Activated B cell treated with CpG ODN at 0.5 μM for 24 hours (primary cell): ENCODE results near the gene JPH3. TPM values are rescaled to one million over a fixed set of nuclear protein-coding genes. Genes with fewer than 3 reads are reported as not detected.

Source experiments
- ATAC-seq: fragments of 200-7000 bp; cut with Tn5 transposase; one replicate; pipeline ENCODE4 v1.10.0; 2021; ENCODE audit warnings: low read depth, mild to moderate bottlenecking, moderate library complexity
- CTCF ChIA-PET: fragments of 350-600 bp; sonication (Branson Sonifier 250); formaldehyde crosslinking; loops from one replicate; lab custom pipeline; 2021; ENCODE audit warnings: antibody characterized with exemption; lab: Charles Lee
- POLR2A ChIA-PET: fragments of 350-600 bp; sonication (Branson Sonifier 250); formaldehyde crosslinking; loops from one replicate; lab custom pipeline; 2021; ENCODE audit warnings: antibody characterized with exemption; lab: Charles Lee
- DNase-seq: peaks from one replicate; pipeline ENCODE4 v3.0.0; 2022
- H3K27ac Mint-ChIP-seq: one replicate; pipeline ENCODE4 v1.8.0; 2020; ENCODE audit warnings: mixed read lengths
- H3K27me3 Mint-ChIP-seq: one replicate; pipeline ENCODE4 v1.8.0; 2021; ENCODE audit warnings: mixed read lengths
- H3K36me3 Mint-ChIP-seq: one replicate; pipeline ENCODE4 v1.8.0; 2021; ENCODE audit warnings: low read depth, mixed read lengths
- H3K4me1 Mint-ChIP-seq: one replicate; pipeline ENCODE4 v1.8.0; 2021; ENCODE audit warnings: mixed read lengths
- H3K4me3 Mint-ChIP-seq: one replicate; pipeline ENCODE4 v1.8.0; 2020; ENCODE audit warnings: mild to moderate bottlenecking, mixed read lengths
- H3K9me3 Mint-ChIP-seq: one replicate; pipeline ENCODE4 v1.8.0; 2020; ENCODE audit warnings: mixed read lengths
- CTCF ChIP-seq: fragments of 200-600 bp; IDR thresholded peaks from one replicate; pipeline ENCODE4 v1.8.0; 2022; ENCODE audit warnings: antibody characterized with exemption, mild to moderate bottlenecking
- intact Hi-C: fragments of 100-400 bp; cut with micrococcal nuclease; formaldehyde crosslinking; loops from one replicate; pipeline ENCODE4 v1.15.1; 2024
- total RNA-seq: library from RNA; stranded (reverse); gene quantifications from 2 replicates; pipeline ENCODE4 v1.2.3, GENCODE V29; 2022

Gene JPH3
- total RNA-seq, 1 donor from 2014 or later: not detected

GRCh38 chr16:87681981-87682570 lies 79.8 kb downstream of the JPH3 start:
- Mint-ChIP-seq H3K27me3 (peaks cover 4% of the 10 kb centered on the region), H3K4me1 (peaks cover 5% of the 10 kb centered on the region), H3K9me3 (no peaks in the 10 kb centered on the region), H3K36me3 (no peaks in the 10 kb centered on the region), H3K4me3 (no peak overlapping the region), H3K27ac (no peak overlapping the region)
- peak; percentile 56 for ATAC-seq
- POLR2A ChIA-PET: no interaction called here
- no peak for DNase-seq
- intact Hi-C loops: no loop called here
- CTCF ChIA-PET: no interaction called here
- no peak for TF ChIP-seq CTCF

- no peak for DNase-seq
- Mint-ChIP-seq H3K4me1 (peaks cover 5% of the 10 kb centered on the region), H3K27ac (no peak overlapping the region), H3K9me3 (no peaks in the 10 kb centered on the region), H3K36me3 (no peaks in the 10 kb centered on the region), H3K27me3 (peaks cover 4% of the 10 kb centered on the region), H3K4me3 (no peak overlapping the region)
- TF ChIP-seq CTCF: no peak
- ChIA-PET CTCF (no interaction called here), POLR2A (no interaction called here)
- intact Hi-C loops: no loop called here
- ATAC-seq: no peak
These were observed 80.6 kb downstream of the JPH3 start for GRCh38 chr16:87682852-87683399.

GRCh38 chr16:87684106-87684677 lies 81.9 kb downstream of the JPH3 start:
- H3K4me3 Mint-ChIP-seq: no peak overlapping the region
- intact Hi-C loops: no loop called here
- DNase-seq: no peak
- ATAC-seq: no peak
- H3K9me3 Mint-ChIP-seq: no peaks in the 10 kb centered on the region
- no peak for TF ChIP-seq CTCF
- ChIA-PET CTCF (no interaction called here), POLR2A (no interaction called here)
- no peaks in the 10 kb centered on the region for H3K36me3 Mint-ChIP-seq
- H3K4me1 Mint-ChIP-seq: peaks cover 5% of the 10 kb centered on the region
- peaks cover 2% of the 10 kb centered on the region for H3K27me3 Mint-ChIP-seq
- H3K27ac Mint-ChIP-seq: no peak overlapping the region

GRCh38 chr16:87684711-87685404 lies 82.5 kb downstream of the JPH3 start:
- DNase-seq (no peak), ATAC-seq (no peak)
- H3K27me3 Mint-ChIP-seq: peaks cover 2% of the 10 kb centered on the region
- CTCF ChIA-PET: no interaction called here
- POLR2A ChIA-PET: no interaction called here
- intact Hi-C loops: no loop called here
- H3K27ac Mint-ChIP-seq: no peak overlapping the region
- no peak for TF ChIP-seq CTCF
- H3K9me3 Mint-ChIP-seq: no peaks in the 10 kb centered on the region
- peaks cover 5% of the 10 kb centered on the region for H3K4me1 Mint-ChIP-seq
- no peaks in the 10 kb centered on the region for H3K36me3 Mint-ChIP-seq
- no peak overlapping the region for H3K4me3 Mint-ChIP-seq

- Mint-ChIP-seq H3K4me3 (no peak overlapping the region), H3K27me3 (peaks cover 2% of the 10 kb centered on the region), H3K4me1 (peaks cover 5% of the 10 kb centered on the region), H3K27ac (no peak overlapping the region), H3K9me3 (no peaks in the 10 kb centered on the region), H3K36me3 (no peaks in the 10 kb centered on the region)
- intact Hi-C loops: no loop called here
- POLR2A ChIA-PET: no interaction called here
- DNase-seq: no peak
- ATAC-seq: no peak
- no peak for TF ChIP-seq CTCF
- CTCF ChIA-PET: no interaction called here
These were observed 83.1 kb downstream of the JPH3 start for GRCh38 chr16:87685405-87685755.
